Fibroblast of the aortic adventitia (primary cell): ENCODE measurements around the gene SNAPC4. TPM values are rescaled to one million over a fixed set of nuclear protein-coding genes. Genes with fewer than 3 reads are reported as not detected.

Source experiments
- DNase-seq: peaks from one replicate; pipeline ENCODE4 v3.0.0-alpha.2; 2010; ENCODE audit warnings: low read depth
- H3K4me3 ChIP-seq: 2 replicates; pipeline ENCODE4 v1.5.1; 2011; ENCODE audit warnings: low read depth, mild to moderate bottlenecking, control low read depth, low read length, moderate library complexity
- total RNA-seq: library from RNA; depleted of rRNA; stranded (reverse); fragments of >200 nt; gene quantifications from 2 replicates; pipeline ENCODE4 v1.2.3, GENCODE V29; 2012; ENCODE audit warnings: low replicate concordance
- TF ChIP-seq, protein P1 (sequence below): IDR thresholded peaks from 2 replicates; pipeline ENCODE4 v1.5.1; 2011; ENCODE audit warnings: mild to moderate bottlenecking, low read length, control low read depth, inconsistent platforms; ENCODE audit not compliant: insufficient read depth

Gene SNAPC4
- total RNA-seq, 1 donor = 12.1 TPM

DNA sequence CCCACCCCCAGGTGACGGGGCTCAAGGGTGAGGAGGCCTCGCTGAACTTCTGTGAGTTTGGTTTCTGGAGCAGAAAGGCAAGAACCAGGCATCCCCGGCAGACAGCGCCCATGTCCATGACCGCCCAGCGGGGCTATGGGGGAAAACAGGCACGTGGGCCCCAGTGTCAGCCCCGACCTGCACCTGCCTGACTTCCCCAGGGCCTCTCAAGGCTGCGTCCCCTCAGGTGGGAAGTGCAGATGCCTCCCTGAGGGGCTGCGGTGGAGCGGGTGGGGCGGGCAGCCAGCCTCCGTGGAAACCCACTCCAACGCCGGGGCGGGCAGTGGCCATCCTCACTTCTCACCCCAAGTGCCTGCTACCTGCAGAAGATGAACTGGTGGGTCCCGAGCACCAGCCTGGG is 19.6 kb downstream of the SNAPC4 start:
- no peak for DNase-seq
- H3K4me3 ChIP-seq = no peak overlapping the region
- TF ChIP-seq, protein P1, sequence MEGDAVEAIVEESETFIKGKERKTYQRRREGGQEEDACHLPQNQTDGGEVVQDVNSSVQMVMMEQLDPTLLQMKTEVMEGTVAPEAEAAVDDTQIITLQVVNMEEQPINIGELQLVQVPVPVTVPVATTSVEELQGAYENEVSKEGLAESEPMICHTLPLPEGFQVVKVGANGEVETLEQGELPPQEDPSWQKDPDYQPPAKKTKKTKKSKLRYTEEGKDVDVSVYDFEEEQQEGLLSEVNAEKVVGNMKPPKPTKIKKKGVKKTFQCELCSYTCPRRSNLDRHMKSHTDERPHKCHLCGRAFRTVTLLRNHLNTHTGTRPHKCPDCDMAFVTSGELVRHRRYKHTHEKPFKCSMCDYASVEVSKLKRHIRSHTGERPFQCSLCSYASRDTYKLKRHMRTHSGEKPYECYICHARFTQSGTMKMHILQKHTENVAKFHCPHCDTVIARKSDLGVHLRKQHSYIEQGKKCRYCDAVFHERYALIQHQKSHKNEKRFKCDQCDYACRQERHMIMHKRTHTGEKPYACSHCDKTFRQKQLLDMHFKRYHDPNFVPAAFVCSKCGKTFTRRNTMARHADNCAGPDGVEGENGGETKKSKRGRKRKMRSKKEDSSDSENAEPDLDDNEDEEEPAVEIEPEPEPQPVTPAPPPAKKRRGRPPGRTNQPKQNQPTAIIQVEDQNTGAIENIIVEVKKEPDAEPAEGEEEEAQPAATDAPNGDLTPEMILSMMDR = no peak

DNA sequence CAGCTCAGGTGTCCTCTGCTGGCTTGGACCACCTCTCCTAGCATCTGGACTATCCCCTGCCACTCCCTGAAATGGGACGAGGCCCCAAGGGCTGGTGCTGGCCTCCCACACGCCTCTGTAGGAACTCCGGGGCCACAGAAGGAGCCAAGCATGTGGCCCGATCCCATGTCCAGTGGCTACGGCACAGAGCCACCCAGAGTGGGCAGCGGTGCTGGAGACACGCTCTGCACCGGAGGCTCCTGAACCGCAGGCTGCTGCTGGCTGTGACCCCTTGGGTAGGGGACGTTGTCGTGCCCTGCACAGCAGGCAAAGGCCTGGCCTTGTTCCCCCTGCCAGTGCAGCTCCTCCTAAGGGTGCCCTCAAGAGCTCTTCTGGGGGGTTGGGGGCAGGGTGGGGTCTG is 20.1 kb downstream of the SNAPC4 start:
- TF ChIP-seq, protein P1 = no peak
- no peak for DNase-seq
- H3K4me3 ChIP-seq = no peak overlapping the region

DNA sequence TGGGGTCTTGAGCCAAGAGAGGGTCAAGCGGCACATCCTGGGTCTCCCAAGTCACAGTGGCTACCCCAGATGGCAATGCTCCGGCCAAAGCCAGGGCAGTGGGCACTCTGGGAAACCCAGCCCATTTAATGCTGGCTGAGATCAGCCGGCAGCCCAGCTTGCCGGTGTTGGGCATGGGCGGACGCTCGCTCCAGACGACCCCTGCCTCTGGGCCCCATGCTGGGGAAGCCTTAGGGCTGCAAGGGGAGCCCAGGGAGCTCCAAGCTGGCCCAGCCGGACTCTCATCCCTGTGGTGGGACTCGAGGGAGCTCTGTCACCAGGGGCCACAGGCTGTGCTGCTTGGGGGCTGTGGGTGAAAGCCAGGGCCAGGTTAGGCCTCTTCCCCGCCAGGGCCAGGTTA is 20.6 kb downstream of the SNAPC4 start:
- H3K4me3 ChIP-seq = no peak overlapping the region
- TF ChIP-seq, protein P1 = no peak
- DNase-seq = no peak

- TF ChIP-seq, protein P1 = no peak
- DNase-seq = no peak
- H3K4me3 ChIP-seq = no peak overlapping the region
These were observed 21.0 kb downstream of the SNAPC4 start for GRCh38 chr9:136379003-136379287.

DNA sequence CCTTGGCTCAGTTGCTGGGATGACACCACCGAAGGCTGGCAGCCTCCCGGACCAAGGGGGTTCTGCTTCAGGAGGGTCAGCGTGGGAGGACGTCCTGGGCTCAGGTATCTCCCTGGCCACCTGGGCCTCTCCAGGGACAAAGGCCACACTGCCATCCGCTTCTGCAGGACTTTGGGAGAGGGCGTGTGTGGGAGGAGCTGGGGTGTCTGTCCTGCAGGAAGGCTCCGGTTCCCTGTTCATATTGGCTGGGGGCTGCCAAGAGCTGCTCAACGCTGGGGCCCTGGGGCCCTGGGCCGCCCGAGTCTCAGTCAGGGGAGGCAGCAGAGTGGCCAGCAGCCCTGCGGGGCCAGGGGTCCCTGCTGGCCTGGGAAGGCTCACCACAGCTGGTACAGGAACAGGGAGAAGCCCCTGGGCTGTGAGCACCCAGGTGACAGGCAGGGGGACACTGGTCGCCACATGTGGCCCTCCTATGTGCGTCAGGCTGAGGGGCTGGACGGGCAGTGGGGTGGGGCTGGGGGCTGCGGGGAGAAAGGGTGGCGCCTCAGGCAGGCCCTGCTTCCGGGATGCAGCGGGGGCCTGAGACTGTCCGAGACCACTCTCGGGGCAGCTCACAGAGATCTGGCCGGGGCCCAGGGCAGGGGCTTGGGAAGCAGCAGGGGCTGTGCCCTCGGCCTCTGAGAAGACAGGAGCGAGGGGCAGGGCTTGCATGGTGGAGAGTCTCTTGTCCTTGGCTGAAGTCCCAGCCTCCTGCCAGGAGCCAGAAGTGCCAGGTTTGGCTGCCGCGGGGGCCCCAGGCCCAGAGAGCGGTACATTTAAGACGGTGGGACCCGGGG is 21.6 kb downstream of the SNAPC4 start:
- DNase-seq = no peak
- TF ChIP-seq, protein P1 = no peak

DNA sequence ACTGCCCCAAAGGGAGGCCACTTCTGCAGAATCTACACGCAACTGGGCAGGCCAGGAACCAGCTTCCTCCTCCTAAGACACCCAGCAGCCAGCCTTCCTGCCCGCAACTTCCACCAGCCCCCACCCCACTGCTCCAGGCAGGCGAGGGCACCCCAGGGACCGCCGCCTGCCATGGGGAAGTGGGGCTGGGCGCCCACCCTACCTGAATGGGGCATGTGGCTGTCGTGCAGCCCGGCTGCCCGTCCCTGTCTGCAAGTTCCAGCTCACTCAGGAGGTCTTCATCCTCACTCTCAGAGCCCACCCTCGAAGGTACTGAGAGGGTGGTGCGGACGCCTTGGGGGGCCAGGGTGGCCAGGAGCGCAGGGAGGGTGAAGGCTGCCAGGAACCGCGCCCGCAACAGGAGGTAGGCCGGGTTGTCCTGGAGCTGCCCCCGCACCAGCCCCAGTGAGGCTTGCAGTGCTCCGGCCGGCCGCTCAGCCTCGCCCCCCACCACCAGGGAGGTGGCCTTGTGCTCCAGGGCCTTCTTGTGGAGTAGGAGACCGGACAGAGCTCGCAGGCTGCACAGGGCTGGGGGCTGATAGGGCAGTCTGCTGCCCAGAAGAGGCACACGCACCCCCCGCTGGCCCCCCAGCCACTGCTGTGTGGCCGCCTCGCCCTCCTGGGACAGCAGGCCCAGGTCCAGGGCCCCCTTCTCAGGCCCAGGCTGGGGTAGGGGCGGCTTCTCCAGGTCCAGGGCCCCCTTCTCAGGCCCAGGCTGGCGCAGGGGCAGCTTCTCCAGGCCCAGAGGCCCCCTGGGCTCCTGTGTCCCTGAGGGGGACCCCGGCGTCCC is 22.4 kb downstream of the SNAPC4 start:
- H3K4me3 ChIP-seq = no peak overlapping the region
- no peak for DNase-seq
- TF ChIP-seq, protein P1 = no peak

More for the DNA sequence above, 21.6 kb downstream of the SNAPC4 start:
- H3K4me3 ChIP-seq = no peak overlapping the region
